Activated CD4-positive, alpha-beta T cell treated with anti-CD3 and anti-CD28 coated beads for 36 hours (primary cell): ENCODE results near the gene CEP164. TPM values are rescaled to one million over a fixed set of nuclear protein-coding genes. Genes with fewer than 3 reads are reported as not detected.
A peak's percentile ranks its signal among the peaks of the same experiment; 100 is the strongest.
"Not testable (repeated sequence)": the region's sequence is repeated elsewhere in the genome, so short reads cannot be mapped to it uniquely, and the experiment has no call there.

Experiments used
- ATAC-seq: fragments of 200-7000 bp; cut with Tn5 transposase; one replicate; pipeline ENCODE4 v1.10.0; 2021; ENCODE audit warnings: mild to moderate bottlenecking, moderate library complexity
- CTCF ChIA-PET: fragments of 350-600 bp; sonication (Branson Sonifier 250); formaldehyde crosslinking; loops from one replicate; lab custom pipeline; 2021; ENCODE audit warnings: antibody characterized with exemption; lab: Charles Lee
- POLR2A ChIA-PET: fragments of 350-600 bp; sonication (Branson Sonifier 250); formaldehyde crosslinking; loops from one replicate; lab custom pipeline; 2021; ENCODE audit warnings: antibody characterized with exemption, inconsistent platforms; lab: Charles Lee
- DNase-seq: peaks from one replicate; pipeline ENCODE4 v3.0.0-alpha.2; 2020
- H3K27ac Mint-ChIP-seq: one replicate; pipeline ENCODE4 v1.8.0; 2021; ENCODE audit warnings: mixed read lengths
- H3K27me3 Mint-ChIP-seq: one replicate; pipeline ENCODE4 v1.8.0; 2021; ENCODE audit warnings: mixed read lengths
- H3K36me3 Mint-ChIP-seq: one replicate; pipeline ENCODE4 v1.8.0; 2021; ENCODE audit warnings: low read depth, mixed read lengths
- H3K4me1 Mint-ChIP-seq: one replicate; pipeline ENCODE4 v1.8.0; 2021; ENCODE audit warnings: mixed read lengths
- H3K4me3 Mint-ChIP-seq: one replicate; pipeline ENCODE4 v1.8.0; 2021; ENCODE audit warnings: mild to moderate bottlenecking, moderate library complexity, mixed read lengths
- H3K9me3 Mint-ChIP-seq: one replicate; pipeline ENCODE4 v1.8.0; 2021; ENCODE audit warnings: low read depth, mixed read lengths
- intact Hi-C, 2 experiments: fragments of 100-400 bp; cut with DNase I in 1 of 2; cut with micrococcal nuclease in 1 of 2; formaldehyde crosslinking; loops; one replicate each; pipeline versions ENCODE4 v1.14.2 to v1.15.1; 2022 to 2024; cut with DNase I, micrococcal nuclease
- total RNA-seq, 2 experiments: library from RNA; stranded (reverse); gene quantifications; one replicate each; pipeline ENCODE4 v1.2.3, GENCODE V29; 2021

Gene CEP164
- total RNA-seq, 2 experiments from 2014 or later, result 30.3 to 31.0 TPM

- CTCF ChIA-PET, result interaction anchor here (0.7 kb wide), 1 partner anchor 71 kb away, joined by 3 read pairs; no protein-coding TSS in a partner anchor
- no peak for DNase-seq
- peaks cover 4% of the 10 kb centered on the region for H3K27me3 Mint-ChIP-seq
- H3K27ac Mint-ChIP-seq, result no peak overlapping the region
- no peak for ATAC-seq
- intact Hi-C loops, result no loop called here
- H3K36me3 Mint-ChIP-seq, result no peaks in the 10 kb centered on the region
- POLR2A ChIA-PET, result interaction anchor here (0.7 kb wide), 1 partner anchor 20 kb away, joined by 3 read pairs; no protein-coding TSS in a partner anchor
- H3K4me3 Mint-ChIP-seq, result no peak overlapping the region
- no peaks in the 10 kb centered on the region for H3K9me3 Mint-ChIP-seq
- no peaks in the 10 kb centered on the region for H3K4me1 Mint-ChIP-seq
These were observed 18.3 kb upstream of the CEP164 start for GRCh38 chr11:117309310-117309709.

- Mint-ChIP-seq H3K4me3 (no peak overlapping the region), H3K27me3 (peaks cover 24% of the 10 kb centered on the region), H3K9me3 (no peaks in the 10 kb centered on the region), H3K27ac (no peak overlapping the region), H3K4me1 (peaks cover 13% of the 10 kb centered on the region), H3K36me3 (no peaks in the 10 kb centered on the region)
- POLR2A ChIA-PET, result no interaction called here
- CTCF ChIA-PET, result no interaction called here
- intact Hi-C loops, result no loop called here
- DNase-seq, result no peak
- ATAC-seq, result no peak
These were observed 14.6 kb upstream of the CEP164 start for GRCh38 chr11:117313091-117313490.

DNA sequence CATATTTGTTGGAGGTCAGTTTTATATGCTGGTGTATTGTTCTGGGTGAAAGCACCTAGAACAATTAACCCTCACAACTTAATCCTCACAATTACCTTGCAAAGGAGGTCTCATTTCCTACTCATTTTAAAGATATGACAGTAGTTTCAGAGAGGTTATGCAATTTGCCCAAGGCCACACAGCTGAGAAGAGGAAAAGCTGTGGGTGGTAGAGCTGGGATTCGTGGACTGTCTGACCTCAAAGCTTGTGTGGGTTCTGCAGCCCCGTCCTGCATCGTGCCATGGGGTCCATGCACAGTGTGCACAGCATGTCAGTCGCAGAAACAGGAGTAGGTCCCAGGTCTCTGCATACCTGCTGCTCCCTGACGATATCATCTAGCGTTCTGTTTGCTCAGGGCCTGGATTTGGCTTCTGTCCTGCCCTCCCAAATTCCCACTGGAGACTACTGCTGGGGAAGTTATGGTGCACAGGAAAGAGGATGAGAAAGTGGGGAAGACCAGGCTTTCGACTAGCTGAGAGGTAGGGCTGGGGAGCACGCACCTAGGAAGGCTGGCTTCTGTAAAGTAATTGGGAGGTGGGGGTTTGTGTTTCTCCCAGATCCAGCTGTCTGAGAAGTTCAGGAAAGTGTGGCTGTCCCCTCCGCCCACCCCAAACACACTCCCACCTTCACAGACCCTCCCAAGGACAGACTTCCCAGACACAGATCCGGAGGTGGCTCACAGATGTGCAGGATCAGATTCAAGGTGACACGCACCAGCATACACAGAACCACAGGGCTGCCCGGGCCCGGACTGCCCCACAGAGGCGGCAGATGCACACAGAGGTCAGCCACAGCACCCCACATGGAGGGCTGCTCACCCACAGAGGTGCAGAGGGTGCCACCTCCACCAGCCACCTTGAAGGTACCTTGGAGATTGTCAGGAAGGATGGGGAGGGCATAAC, 13.6 kb upstream of the CEP164 start:
- Mint-ChIP-seq H3K4me1 (peaks cover 13% of the 10 kb centered on the region), H3K4me3 (no peak overlapping the region), H3K9me3 (no peaks in the 10 kb centered on the region), H3K27ac (no peak overlapping the region), H3K27me3 (peaks cover 24% of the 10 kb centered on the region), H3K36me3 (no peaks in the 10 kb centered on the region)
- CTCF ChIA-PET, result interaction anchor here (1.5 kb wide), 1 partner anchor 11 kb away, joined by 7 read pairs; no protein-coding TSS in a partner anchor
- no peak for ATAC-seq
- no peak for DNase-seq
- POLR2A ChIA-PET, result no interaction called here
- intact Hi-C loops, result no loop called here

- ATAC-seq (no peak), DNase-seq (no peak)
- H3K27ac Mint-ChIP-seq, result no peak overlapping the region
- H3K27me3 Mint-ChIP-seq, result peaks cover 24% of the 10 kb centered on the region
- intact Hi-C loops, result no loop called here
- H3K36me3 Mint-ChIP-seq, result no peaks in the 10 kb centered on the region
- ChIA-PET CTCF (interaction anchor here (0.6 to 1.5 kb wide), 2 partner anchors 12 to 89 kb away, joined by 3 to 7 read pairs; no protein-coding TSS in a partner anchor), POLR2A (no interaction called here)
- H3K9me3 Mint-ChIP-seq, result no peaks in the 10 kb centered on the region
- H3K4me1 Mint-ChIP-seq, result peaks cover 13% of the 10 kb centered on the region
- H3K4me3 Mint-ChIP-seq, result peak overlapping the region; percentile 48
These were observed 12.8 kb upstream of the CEP164 start for GRCh38 chr11:117314840-117315239.

GRCh38 chr11:117315285-117316196, 12.1 kb upstream of the CEP164 start:
- no peaks in the 10 kb centered on the region for H3K9me3 Mint-ChIP-seq
- ATAC-seq (peak; percentile 79), DNase-seq (peak; percentile 47)
- H3K27me3 Mint-ChIP-seq, result peaks cover 24% of the 10 kb centered on the region
- H3K36me3 Mint-ChIP-seq, result no peaks in the 10 kb centered on the region
- CTCF ChIA-PET, result interaction anchor here (0.6 to 1.5 kb wide), 3 partner anchors 13 to 89 kb away, joined by 3 to 7 read pairs (median 3); no protein-coding TSS in a partner anchor
- no peak overlapping the region for H3K27ac Mint-ChIP-seq
- H3K4me1 Mint-ChIP-seq, result peaks cover 13% of the 10 kb centered on the region
- POLR2A ChIA-PET, result interaction anchor here (0.9 kb wide), 1 partner anchor 12 kb away, joined by 3 read pairs; no protein-coding TSS in a partner anchor
- intact Hi-C loops, result no loop called here
- peak overlapping the region; percentile 58 for H3K4me3 Mint-ChIP-seq

DNA sequence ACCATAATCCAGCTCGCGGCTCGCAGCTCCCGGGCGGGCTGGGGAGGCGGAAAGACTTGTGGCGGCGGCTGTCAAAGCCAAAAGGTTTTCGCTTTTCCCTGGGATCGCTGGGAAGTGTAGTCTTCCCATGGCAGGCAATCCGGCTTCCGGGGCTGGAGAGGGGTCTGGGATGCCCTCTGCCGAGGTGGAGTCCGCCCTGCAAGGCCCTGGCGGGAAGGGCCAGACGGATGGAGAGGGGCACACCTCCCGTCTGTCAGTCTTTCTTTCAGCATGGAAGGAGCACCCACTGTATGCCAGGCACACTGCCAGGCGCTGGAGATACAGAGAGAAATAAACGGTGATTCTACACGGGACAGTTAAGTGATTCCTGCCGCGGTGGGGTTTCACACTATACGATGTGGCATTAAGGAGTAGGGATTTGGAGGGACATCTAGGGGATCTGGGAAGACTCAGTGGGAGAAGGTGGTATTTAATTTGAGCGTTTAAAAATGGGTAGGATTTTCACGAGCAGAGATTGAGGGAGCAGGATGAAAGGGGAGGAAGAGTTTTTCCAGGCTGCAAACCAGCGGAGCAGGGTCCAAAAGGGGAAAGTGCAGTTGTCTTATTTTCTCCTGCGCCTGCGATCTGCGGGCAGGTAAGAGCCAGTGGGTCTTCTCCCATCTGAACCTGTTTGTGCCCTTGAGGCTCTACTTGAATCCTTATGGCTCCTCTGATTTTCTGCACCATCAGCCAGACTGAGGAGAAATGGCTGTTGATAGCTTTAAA, 11.3 kb upstream of the CEP164 start, which contains the start of gene BACE1:
BACE1 (minus strand) TSS at position 60 of the 765 bp plus-strand sequence. CDS start 461 bp downstream, outside the sequence.
- H3K27ac Mint-ChIP-seq, result no peak within 1 kb of the TSS

GRCh38 chr11:117318738-117319137, 8.9 kb upstream of the CEP164 start:
- H3K4me3 Mint-ChIP-seq, result no peak overlapping the region
- ChIA-PET POLR2A (no interaction called here), CTCF (interaction anchor here (0.7 to 1.8 kb wide), 3 partner anchors 9 to 754 kb away, joined by 3 to 5 read pairs (median 3); partner anchors contain the start of gene CEP164)
- intact Hi-C loops, result no loop called here
- no peaks in the 10 kb centered on the region for H3K36me3 Mint-ChIP-seq
- H3K27ac Mint-ChIP-seq, result no peak overlapping the region
- no peak for ATAC-seq
- no peak for DNase-seq
- no peaks in the 10 kb centered on the region for H3K9me3 Mint-ChIP-seq
- peaks cover 13% of the 10 kb centered on the region for H3K4me1 Mint-ChIP-seq
- peaks cover 21% of the 10 kb centered on the region for H3K27me3 Mint-ChIP-seq

More for the DNA sequence above, 11.3 kb upstream of the CEP164 start, which contains the start of gene BACE1:
- Mint-ChIP-seq H3K4me3 (peak within 1 kb of the TSS; percentile 58), H3K27me3 (peaks cover 24% of the 10 kb centered on the region), H3K36me3 (no peaks in the 10 kb centered on the region), H3K4me1 (peaks cover 13% of the 10 kb centered on the region), H3K9me3 (no peaks in the 10 kb centered on the region)
- intact Hi-C loops, result no loop called here
- DNase-seq (no peak), ATAC-seq (peak; percentile 48)
- POLR2A ChIA-PET, result interaction anchor here (0.9 kb wide), 1 partner anchor 11 kb away, joined by 3 read pairs; no protein-coding TSS in a partner anchor
- CTCF ChIA-PET, result interaction anchor here (0.6 to 1.5 kb wide), 3 partner anchors 12 to 426 kb away, joined by 3 to 7 read pairs (median 3); no protein-coding TSS in a partner anchor

- intact Hi-C loops, result no loop called here
- Mint-ChIP-seq H3K27me3 (peaks cover 20% of the 10 kb centered on the region), H3K27ac (no peak overlapping the region), H3K4me3 (no peak overlapping the region), H3K9me3 (no peaks in the 10 kb centered on the region), H3K36me3 (no peaks in the 10 kb centered on the region), H3K4me1 (peaks cover 13% of the 10 kb centered on the region)
- no peak for DNase-seq
- ChIA-PET POLR2A (interaction anchor here (0.6 kb wide), 1 partner anchor 172 kb away, joined by 4 read pairs; no protein-coding TSS in a partner anchor), CTCF (interaction anchor here (0.7 to 1.8 kb wide), 4 partner anchors 9 to 753 kb away, joined by 3 to 5 read pairs (median 4); partner anchors contain the start of gene CEP164)
- no peak for ATAC-seq
These were observed 8.3 kb upstream of the CEP164 start for GRCh38 chr11:117319214-117319840.

GRCh38 chr11:117327255-117327566, 443 bp upstream of the CEP164 start:
- not testable (repeated sequence) for H3K36me3 Mint-ChIP-seq, H3K9me3 Mint-ChIP-seq, DNase-seq, H3K27me3 Mint-ChIP-seq, ATAC-seq, H3K4me3 Mint-ChIP-seq, H3K27ac Mint-ChIP-seq
- intact Hi-C loops, result loop anchor here (1.0 to 10.0 kb wide), 7 partner anchors 95 to 555 kb away; partner anchors contain the start of genes PCSK7 (in 2 of the 2), RNF214 (in 2 of the 2), BUD13 (in 1 of the 2) and PAFAH1B2 (in 1 of the 2)
- peaks cover 13% of the 10 kb centered on the region for H3K4me1 Mint-ChIP-seq
- ChIA-PET POLR2A (interaction anchor here (0.6 to 1.1 kb wide), 4 partner anchors 11 to 404 kb away, joined by 3 read pairs; partner anchors contain the start of gene BACE1), CTCF (interaction anchor here (0.6 to 1.9 kb wide), 5 partner anchors 8 to 496 kb away, joined by 3 to 5 read pairs (median 5); partner anchors contain the start of genes PCSK7 and RNF214)
